ENCODE results near the gene SP110. TPM values are rescaled to one million over a fixed set of nuclear protein-coding genes. Genes with fewer than 3 reads are reported as not detected.

The SP110 gene
- total and polyA plus RNA-seq, 2 experiments from 2014 or later: 2.3 to 8.2 TPM

- Histone ChIP-seq H3K79me2 (replicated peaks; ENCODE audit: insufficient read depth) (no peaks in the 10 kb centered on the region), H3K4me3 (no peak overlapping the region), H4K20me1 (replicated peaks; ENCODE audit: insufficient read depth) (no peaks in the 10 kb centered on the region), H3K36me3 (ENCODE audit: insufficient read depth) (no peaks in the 10 kb centered on the region), H3F3A (replicated peaks; ENCODE audit: low read depth) (no peaks in the 10 kb centered on the region), H3K27ac (ENCODE audit: low read depth) (no peak overlapping the region), H3K9me2 (ENCODE audit: insufficient read depth) (no peaks in the 10 kb centered on the region), H2AFZ (no peak overlapping the region), H3K4me2 (no peak overlapping the region), H3K27me3 (ENCODE audit: insufficient read depth) (no peaks in the 10 kb centered on the region), H3K4me1 (ENCODE audit: insufficient read depth) (peaks cover 4% of the 10 kb centered on the region; the same call in 1 of the 2 replicates)
- ATAC-seq (no peak), DNase-seq (ENCODE audit: low spot score) (no peak)
- Mint-ChIP-seq H3K27me3 (ENCODE audit: insufficient read depth, low read depth, poor library complexity) (peaks cover 2% of the 10 kb centered on the region), H3K4me3 (no peak overlapping the region), H3K4me1 (peaks cover 10% of the 10 kb centered on the region; the same call in 2 of the 3 replicates), H3K27ac (no peak overlapping the region), H3K9me3 (no peaks in the 10 kb centered on the region), H3K36me3 (ENCODE audit: low read depth) (no peaks in the 10 kb centered on the region)
- TF ChIP-seq EZH2phosphoT487 (IDR thresholded peaks at IDR 0.05; ENCODE audit: unreplicated experiment) (no peak), CREB1 (CRISPR knock-in tag; IDR thresholded peaks at IDR 0.05; ENCODE audit: low read depth) (no peak), JUNB (IDR thresholded peaks at IDR 0.05; ENCODE audit: unreplicated experiment) (no peak), EZH2 (IDR thresholded peaks at IDR 0.05; ENCODE audit: low read depth, unreplicated experiment) (no peak), ZNF462 (CRISPR knock-in tag; IDR thresholded peaks at IDR 0.05) (no peak), ZNF114 (CRISPR knock-in tag; IDR thresholded peaks at IDR 0.05) (no peak), STAT1 (IDR thresholded peaks at IDR 0.05; ENCODE audit: unreplicated experiment) (no peak), CTCF (conservative IDR thresholded peaks at IDR 0.05; ENCODE audit: low read depth in 2 of 2) (no peak), POLR2AphosphoS5 (IDR thresholded peaks at IDR 0.05; ENCODE audit: low read depth) (no peak), ETS1 (IDR thresholded peaks at IDR 0.05) (no peak), REST (IDR thresholded peaks at IDR 0.05; ENCODE audit: unreplicated experiment) (no peak), ZNF331 (CRISPR knock-in tag; IDR thresholded peaks at IDR 0.05; ENCODE audit: low read depth) (no peak), NANOG (IDR thresholded peaks at IDR 0.05; ENCODE audit: borderline replicate concordance) (no peak)
Observed at GRCh38 chr2:230221493-230221892, 1.7 kb upstream of the SP110 start.

Measured in GM23338 (cell line).